Measurements from ENCODE around the gene PPARD. TPM values are rescaled to one million over a fixed set of nuclear protein-coding genes. Genes with fewer than 3 reads are reported as not detected.

Gene PPARD
- total RNA-seq, 2 experiments from 2014 or later: 6.1 to 11.9 TPM

- no peak for DNase-seq (ENCODE audit: low spot score)
- H3K4me3 ChIP-seq (ENCODE audit: low read depth, low read length, poor library complexity, severe bottlenecking): no peak overlapping the region
- ChIA-PET POLR2A (no interaction called here), CTCF (ENCODE audit: unreplicated experiment) (no interaction called here)
- H3K27ac ChIP-seq (ENCODE audit: low read depth, low read length, poor library complexity, severe bottlenecking): no peak overlapping the region
- H3K4me1 ChIP-seq (ENCODE audit: insufficient read depth, low read length, poor library complexity, severe bottlenecking): no peaks in the 10 kb centered on the region
- no peaks in the 10 kb centered on the region for H4K20me1 ChIP-seq (ENCODE audit: insufficient read depth, low read length)
- H3K36me3 ChIP-seq (ENCODE audit: insufficient read depth, low read length): no peaks in the 10 kb centered on the region
- no peaks in the 10 kb centered on the region for H3K9me3 ChIP-seq (ENCODE audit: low read length)
- H2AFZ ChIP-seq (ENCODE audit: low read length): no peak overlapping the region
- intact Hi-C loops (cut with micrococcal nuclease; ENCODE audit: unreplicated experiment): no loop called here
- H3K9me2 ChIP-seq (ENCODE audit: insufficient read depth, low read length): no peaks in the 10 kb centered on the region
- no peak overlapping the region for H3K4me2 ChIP-seq (ENCODE audit: low read length)
- no TSS peak for BruUV-seq (replicated peaks)
- TF ChIP-seq EZH2phosphoT487 (IDR thresholded peaks at IDR 0.05; ENCODE audit: borderline replicate concordance, low read depth, low read length): no peak
- TF ChIP-seq CTCF (conservative IDR thresholded peaks at IDR 0.05; ENCODE audit: low read length): no peak
- no peaks in the 10 kb centered on the region for H3K79me2 ChIP-seq (ENCODE audit: insufficient read depth, low read depth, low read length)
Measured at GRCh38 chr6:35400901-35401311, 58.5 kb downstream of the PPARD start.

GRCh38 chr6:35401514-35401913 is 59.2 kb downstream of the PPARD start:
- no peaks in the 10 kb centered on the region for H3K79me2 ChIP-seq (ENCODE audit: insufficient read depth, low read depth, low read length)
- H3K27ac ChIP-seq (ENCODE audit: low read depth, low read length, poor library complexity, severe bottlenecking): no peak overlapping the region
- POLR2A ChIA-PET: no interaction called here
- no TSS peak for BruUV-seq (replicated peaks)
- H3K4me3 ChIP-seq (ENCODE audit: low read depth, low read length, poor library complexity, severe bottlenecking): no peak overlapping the region
- DNase-seq (ENCODE audit: low spot score): no peak
- no peaks in the 10 kb centered on the region for H4K20me1 ChIP-seq (ENCODE audit: insufficient read depth, low read length)
- no peak overlapping the region for H3K4me2 ChIP-seq (ENCODE audit: low read length)
- TF ChIP-seq CTCF (conservative IDR thresholded peaks at IDR 0.05; ENCODE audit: low read length) (no peak), EZH2phosphoT487 (IDR thresholded peaks at IDR 0.05; ENCODE audit: borderline replicate concordance, low read depth, low read length) (no peak)
- H3K4me1 ChIP-seq (ENCODE audit: insufficient read depth, low read length, poor library complexity, severe bottlenecking): no peaks in the 10 kb centered on the region
- H3K9me3 ChIP-seq (ENCODE audit: low read length): no peaks in the 10 kb centered on the region
- H2AFZ ChIP-seq (ENCODE audit: low read length): no peak overlapping the region
- no peaks in the 10 kb centered on the region for H3K9me2 ChIP-seq (ENCODE audit: insufficient read depth, low read length)
- no peaks in the 10 kb centered on the region for H3K36me3 ChIP-seq (ENCODE audit: insufficient read depth, low read length)
- CTCF ChIA-PET (ENCODE audit: unreplicated experiment): no interaction called here
- intact Hi-C loops (cut with micrococcal nuclease; ENCODE audit: unreplicated experiment): no loop called here

- Histone ChIP-seq H3K4me2 (ENCODE audit: low read length) (no peak overlapping the region), H3K4me3 (ENCODE audit: low read depth, low read length, poor library complexity, severe bottlenecking) (no peak overlapping the region), H4K20me1 (ENCODE audit: insufficient read depth, low read length) (no peaks in the 10 kb centered on the region), H3K79me2 (ENCODE audit: insufficient read depth, low read depth, low read length) (no peaks in the 10 kb centered on the region), H3K36me3 (ENCODE audit: insufficient read depth, low read length) (no peaks in the 10 kb centered on the region), H3K27ac (ENCODE audit: low read depth, low read length, poor library complexity, severe bottlenecking) (no peak overlapping the region), H2AFZ (ENCODE audit: low read length) (no peak overlapping the region), H3K9me2 (ENCODE audit: insufficient read depth, low read length) (no peaks in the 10 kb centered on the region), H3K4me1 (ENCODE audit: insufficient read depth, low read length, poor library complexity, severe bottlenecking) (no peaks in the 10 kb centered on the region), H3K9me3 (ENCODE audit: low read length) (no peaks in the 10 kb centered on the region)
- TF ChIP-seq EZH2phosphoT487 (IDR thresholded peaks at IDR 0.05; ENCODE audit: borderline replicate concordance, low read depth, low read length): no peak
- BruUV-seq (replicated peaks): no TSS peak
- ChIA-PET POLR2A (no interaction called here), CTCF (ENCODE audit: unreplicated experiment) (no interaction called here)
- DNase-seq (ENCODE audit: low spot score): no peak
- intact Hi-C loops (cut with micrococcal nuclease; ENCODE audit: unreplicated experiment): no loop called here
Measured at GRCh38 chr6:35402136-35402855, 59.9 kb downstream of the PPARD start.

Data from OCI-LY7 (cell line).